K562 (cell line): Measurements from ENCODE around the gene TMA7B. TPM values are rescaled to one million over a fixed set of nuclear protein-coding genes. Genes with fewer than 3 reads are reported as not detected.
A peak's percentile ranks its signal among the peaks of the same experiment; 100 is the strongest.

Experiments used
- ATAC-seq: fragments of 200-7000 bp; cut with Tn5 transposase; 3 replicates; pipeline ENCODE4 v1.9.1; 2020; ENCODE audit warnings: moderate library complexity
- BruUV-seq: library from RNA; stranded (reverse); fragments of 400-500 nt; replicated peaks from 2 replicates; lab custom pipeline; 2021; lab: Mats Ljungman, UMichigan
- CTCF ChIA-PET: fragments of 300-600 bp; formaldehyde crosslinking; extraction: SDS; loops from one replicate; lab custom pipeline; 2021; ENCODE audit warnings: low intra/inter-chr PET ratio; lab: Yijun Ruan, JAX
- POLR2A ChIA-PET: fragments of 300-600, 350-650 bp; sonication (Branson Sonifier 250); formaldehyde crosslinking; extraction: SDS; loops from one replicate; lab custom pipeline; 2021; ENCODE audit warnings: antibody characterized with exemption, inconsistent platforms; lab: Yijun Ruan, JAX
- DNase-seq, 4 experiments: peaks; one replicate each; pipeline versions ENCODE4 v3.0.0 to v3.0.0-alpha.2; 2011 to 2018; ENCODE audit warnings: low spot score in 3 of 4, mixed read lengths in 3 of 4; ENCODE audit errors: extremely low read depth in 1 of 4
- FAIRE-seq: peaks from 2 replicates; lab custom pipeline; 2011; peaks lifted over from hg19 to GRCh38; lab: Jason Lieb, UNC
- H2AFZ ChIP-seq: 2 replicates; pipeline ENCODE4 v1.6.0; 2011; ENCODE audit warnings: low read depth, low read length, control low read depth, inconsistent platforms
- H3K27ac ChIP-seq: fragments of 200-600 bp; 3 replicates; pipeline ENCODE4 v1.8.0; 2011; ENCODE audit warnings: low read depth, mild to moderate bottlenecking, control low read depth, inconsistent platforms, low read length, moderate library complexity, mixed read lengths; ENCODE audit errors: extremely low read depth
- H3K27me3 ChIP-seq, 2 experiments: fragments of 300-600 bp in 1 of 2; 2 replicates in 1 of 2; 3 replicates in 1 of 2; pipeline versions ENCODE4 v1.6.0 to v1.8.0; 2011; ENCODE audit warnings: inconsistent platforms in 2 of 2, low read length in 2 of 2, mild to moderate bottlenecking in 1 of 2, mixed read lengths in 1 of 2, moderate library complexity in 1 of 2; ENCODE audit not compliant: control insufficient read depth in 2 of 2, insufficient read depth in 2 of 2
- H3K36me3 ChIP-seq: fragments of 300-600 bp; 3 replicates; pipeline ENCODE4 v1.8.0; 2011; ENCODE audit warnings: mild to moderate bottlenecking, low read length, inconsistent platforms; ENCODE audit not compliant: control insufficient read depth, insufficient read depth
- H3K4me1 ChIP-seq, 2 experiments: fragments of 200-600 bp in 1 of 2; replicated peaks in 1 of 2; 2 replicates in 1 of 2; 3 replicates in 1 of 2; pipeline versions ENCODE4 v1.5.1 to v1.8.0; 2011; ENCODE audit warnings: inconsistent platforms in 2 of 2, low read length in 2 of 2, mild to moderate bottlenecking in 1 of 2, mixed read lengths in 1 of 2, moderate library complexity in 1 of 2; ENCODE audit not compliant: control insufficient read depth in 2 of 2, insufficient read depth in 2 of 2
- H3K4me2 ChIP-seq: 2 replicates; pipeline ENCODE4 v1.6.1; 2011; ENCODE audit warnings: low read length, control low read depth, inconsistent platforms, mixed read lengths; ENCODE audit not compliant: insufficient read depth
- H3K4me3 ChIP-seq: fragments of 200-600 bp; sonication (generic), shearing (Covaris generic); 2 replicates; pipeline ENCODE4 v1.5.1; 2016; ENCODE audit warnings: control low read depth, inconsistent platforms
- H3K79me2 ChIP-seq: fragments of 200-600 bp; 3 replicates; pipeline ENCODE4 v1.8.0; 2011; ENCODE audit warnings: low read length, inconsistent platforms; ENCODE audit not compliant: control insufficient read depth, insufficient read depth
- H3K9ac ChIP-seq, 2 experiments: 2 replicates each; pipeline versions ENCODE4 v1.6.0 to v1.6.1; 2011; ENCODE audit warnings: low read depth in 2 of 2, low read length in 2 of 2, control low read depth in 1 of 2, inconsistent platforms in 1 of 2, mild to moderate bottlenecking in 1 of 2, mixed read lengths in 1 of 2; ENCODE audit not compliant: insufficient read depth in 1 of 2
- H3K9me1 ChIP-seq: one replicate; pipeline ENCODE4 v1.6.0; 2011; ENCODE audit warnings: inconsistent platforms, mild to moderate bottlenecking, low read length, moderate library complexity; ENCODE audit not compliant: control insufficient read depth, insufficient read depth
- H3K9me3 ChIP-seq: replicated peaks from 2 replicates; pipeline ENCODE4 v1.5.1; 2011; ENCODE audit warnings: low read depth, low read length, inconsistent platforms; ENCODE audit not compliant: control insufficient read depth, insufficient read depth
- H4K20me1 ChIP-seq: replicated peaks from 2 replicates; pipeline ENCODE4 v1.6.1; 2011; ENCODE audit warnings: low read length, inconsistent platforms, mixed read lengths; ENCODE audit not compliant: control insufficient read depth, insufficient read depth
- BHLHE40 ChIP-seq: IDR thresholded peaks from 2 replicates; pipeline ENCODE4 v1.6.1; 2011; ENCODE audit warnings: low read length, improper control_type of control experiment
- CTCF ChIP-seq, 3 experiments: IDR thresholded peaks in 2 of 3; conservative IDR thresholded peaks in 1 of 3; 2 replicates each; pipeline ENCODE4 v1.5.1; 2011 to 2012; ENCODE audit warnings: low read length in 3 of 3, mild to moderate bottlenecking in 3 of 3, control low read depth in 2 of 3, improper control_type of control experiment in 1 of 3, inconsistent platforms in 1 of 3, low read depth in 1 of 3, mixed read lengths in 1 of 3, moderate library complexity in 1 of 3; ENCODE audit not compliant: insufficient read depth in 2 of 3
- E2F5 ChIP-seq: sonication (generic); formaldehyde crosslinking; IDR thresholded peaks from 2 replicates; pipeline ENCODE4 v1.8.0; 2022; ENCODE audit warnings: mild to moderate bottlenecking, missing genetic modification reagents
- NR1H2 ChIP-seq: sonication (generic); formaldehyde crosslinking; IDR thresholded peaks from 2 replicates; pipeline ENCODE4 v1.4.0; 2020; ENCODE audit warnings: mild to moderate bottlenecking, missing genetic modification reagents
- RAD21 ChIP-seq, 2 experiments: fragments of 250-450 bp in 1 of 2; fragments of 450-650 bp in 1 of 2; sonication (Bioruptor Pico) in 1 of 2; formaldehyde crosslinking in 1 of 2; IDR thresholded peaks in 1 of 2; conservative IDR thresholded peaks in 1 of 2; 2 replicates each; pipeline versions ENCODE4 v1.4.0 to v1.8.0; 2020 to 2022; ENCODE audit warnings: mild to moderate bottlenecking in 2 of 2, moderate library complexity in 1 of 2
- WGBS: fragments of 100-300 bp; shearing (Covaris generic); methylation state at CpG from one replicate; pipeline ENCODE4 v1.1.6; 2016; ENCODE audit warnings: low coverage, mixed read lengths; ENCODE audit not compliant: insufficient coverage; ENCODE audit errors: missing lambda C conversion rate; 5-methylcytosine and 5-hydroxymethylcytosine counted together
- in situ Hi-C: fragments of 300-500 bp; cut with MboI; formaldehyde crosslinking; loops from 4 replicates; pipeline ENCODE4 v1.15.0; 2018; ENCODE audit warnings: inconsistent platforms, mixed read lengths
- intact Hi-C: fragments of 100-400 bp; cut with micrococcal nuclease; formaldehyde crosslinking; loops from 2 replicates; pipeline ENCODE4 v1.14.2; 2022
- polyA plus RNA-seq, 8 experiments: library from polyadenylated mRNA; depleted of rRNA in 4 of 8; stranded (reverse) in 5 of 8; unstranded in 3 of 8; fragments of >200 nt; fragmentation: Nextera tagmentation in 2 of 8; fragmentation: Illumina TruSeq in 1 of 8; extraction: Ambion mirVana in 2 of 8; extraction: Trizol in 1 of 8; gene quantifications; 2 replicates each; pipeline versions ENCODE4 v1.2.1 to v1.2.3, GENCODE V29; 2011 to 2014; ENCODE audit warnings: inconsistent platforms in 1 of 8, missing spikeins in 1 of 8
- total RNA-seq, 7 experiments: library from RNA; depleted of rRNA in 6 of 7; stranded (reverse); fragments of >200 nt in 6 of 7; fragmentation: Illumina TruSeq in 2 of 7; extraction: Trizol in 2 of 7; gene quantifications; 2 replicates each; pipeline versions ENCODE4 v1.2.1 to v1.2.3, GENCODE V29; 2011 to 2021; ENCODE audit warnings: low replicate concordance in 1 of 7
- TF ChIP-seq, protein P1 (sequence below): sonication (generic); IDR thresholded peaks from 2 replicates; pipeline ENCODE4 v1.6.1; 2016
- TF ChIP-seq, protein P2 (sequence below): fragments of 450-650 bp; IDR thresholded peaks from 2 replicates; pipeline ENCODE4 v1.6.1; 2018; ENCODE audit warnings: mild to moderate bottlenecking, low read depth; ENCODE audit not compliant: partially characterized antibody
- TF ChIP-seq, protein P3 (sequence below): fragments of 450-650 bp; formaldehyde crosslinking; IDR thresholded peaks from 2 replicates; pipeline ENCODE4 v1.4.0; 2020; ENCODE audit warnings: mild to moderate bottlenecking
- TF ChIP-seq, protein P4 (sequence below): fragments of 450-650 bp; IDR thresholded peaks from 2 replicates; pipeline ENCODE4 v1.6.1; 2017; ENCODE audit warnings: antibody characterized with exemption, mild to moderate bottlenecking

TMA7B gene
- total and polyA plus RNA-seq, 9 of the 15 experiments (the other 6 are each of a cell fraction or from before 2014, with no cell fraction given) = 5.6 to 14.2 (median 11.8) TPM

DNA sequence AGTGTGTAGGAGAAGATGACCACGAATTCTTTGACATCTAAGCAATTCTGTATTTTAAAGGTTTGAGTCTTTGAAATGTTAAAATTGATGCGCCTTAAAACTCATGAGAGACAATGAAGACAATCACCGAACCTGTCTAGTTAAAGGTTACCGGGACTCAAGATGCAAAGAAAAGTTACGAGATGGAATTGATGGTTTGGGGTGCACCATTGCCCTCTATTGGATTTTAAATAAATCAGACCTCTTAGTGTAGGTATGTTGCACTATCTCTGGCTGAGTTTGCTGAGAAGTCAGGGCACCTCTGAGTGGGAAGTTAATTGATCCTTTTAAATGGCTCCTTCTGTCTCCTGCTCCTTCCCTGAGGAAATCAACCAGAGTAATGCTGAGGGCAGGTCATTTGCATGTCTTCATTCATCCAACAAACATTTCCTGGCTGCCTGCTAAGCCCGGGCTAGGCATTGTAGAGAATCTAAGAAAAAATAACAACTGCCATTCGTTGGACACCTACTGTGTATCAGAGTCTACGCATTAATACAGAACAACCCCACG lies 19.4 kb upstream of the TMA7B start:
- WGBS = 52% methylated on average over 9 of the region's 9 CpGs
- FAIRE-seq (peak; percentile 26), DNase-seq (no peak), ATAC-seq (peak; percentile 23; the same call in 1 of the 3 replicates)
- no peaks in the 10 kb centered on the region for H3K9me3 ChIP-seq
- H3K4me1 ChIP-seq = peaks cover 18 to 66% of the 10 kb centered on the region in 2 experiments
- ChIA-PET POLR2A (no interaction called here), CTCF (no interaction called here)
- peaks cover 27% of the 10 kb centered on the region; the same call in 1 of the 3 replicates for H3K79me2 ChIP-seq
- peak overlapping the region; percentile 35; the same call in 1 of the 3 replicates for H3K27ac ChIP-seq
- in situ Hi-C loops = no loop called here
- intact Hi-C loops = no loop called here
- H3K9ac ChIP-seq = no peak overlapping the region
- H3K4me3 ChIP-seq = no peak overlapping the region
- no TSS peak for BruUV-seq
- no peaks in the 10 kb centered on the region for H3K9me1 ChIP-seq
- no peak overlapping the region for H3K4me2 ChIP-seq
- no peaks in the 10 kb centered on the region for H3K36me3 ChIP-seq
- H4K20me1 ChIP-seq = no peaks in the 10 kb centered on the region
- no peaks in the 10 kb centered on the region for H3K27me3 ChIP-seq
- 0 out of 2 replicates have a peak overlapping the region, but pooled peaks have one; percentile 54 for H2AFZ ChIP-seq
- TF ChIP-seq, protein P1, sequence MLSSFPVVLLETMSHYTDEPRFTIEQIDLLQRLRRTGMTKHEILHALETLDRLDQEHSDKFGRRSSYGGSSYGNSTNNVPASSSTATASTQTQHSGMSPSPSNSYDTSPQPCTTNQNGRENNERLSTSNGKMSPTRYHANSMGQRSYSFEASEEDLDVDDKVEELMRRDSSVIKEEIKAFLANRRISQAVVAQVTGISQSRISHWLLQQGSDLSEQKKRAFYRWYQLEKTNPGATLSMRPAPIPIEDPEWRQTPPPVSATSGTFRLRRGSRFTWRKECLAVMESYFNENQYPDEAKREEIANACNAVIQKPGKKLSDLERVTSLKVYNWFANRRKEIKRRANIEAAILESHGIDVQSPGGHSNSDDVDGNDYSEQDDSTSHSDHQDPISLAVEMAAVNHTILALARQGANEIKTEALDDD = peak; percentile 74
- TF ChIP-seq RAD21 (CRISPR knock-in tag; conservative IDR thresholded peaks at IDR 0.05 in 1 of 2, IDR thresholded peaks at IDR 0.05 in 1 of 2) (peak in 1 of 2 experiments; percentile 40; a peak in 1 of 4 replicates), CTCF (IDR thresholded peaks at IDR 0.05 in 2 of 3, conservative IDR thresholded peaks at IDR 0.05 in 1 of 3; ENCODE audit: insufficient read depth in 2 of 3, low read depth in 1 of 3, low read length in 3 of 3) (peak in 2 of 3 experiments; percentile 11 to 32; a peak in 3 of 6 replicates), E2F5 (CRISPR knock-in tag) (no peak), NR1H2 (no peak), BHLHE40 (no peak)
- TF ChIP-seq, protein P2, sequence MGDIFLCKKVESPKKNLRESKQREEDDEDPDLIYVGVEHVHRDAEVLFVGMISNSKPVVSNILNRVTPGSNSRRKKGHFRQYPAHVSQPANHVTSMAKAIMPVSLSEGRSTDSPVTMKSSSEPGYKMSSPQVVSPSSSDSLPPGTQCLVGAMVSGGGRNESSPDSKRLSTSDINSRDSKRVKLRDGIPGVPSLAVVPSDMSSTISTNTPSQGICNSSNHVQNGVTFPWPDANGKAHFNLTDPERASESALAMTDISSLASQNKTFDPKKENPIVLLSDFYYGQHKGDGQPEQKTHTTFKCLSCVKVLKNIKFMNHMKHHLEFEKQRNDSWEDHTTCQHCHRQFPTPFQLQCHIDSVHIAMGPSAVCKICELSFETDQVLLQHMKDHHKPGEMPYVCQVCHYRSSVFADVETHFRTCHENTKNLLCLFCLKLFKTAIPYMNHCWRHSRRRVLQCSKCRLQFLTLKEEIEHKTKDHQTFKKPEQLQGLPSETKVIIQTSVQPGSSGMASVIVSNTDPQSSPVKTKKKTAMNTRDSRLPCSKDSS = no peak
- TF ChIP-seq, protein P3, sequence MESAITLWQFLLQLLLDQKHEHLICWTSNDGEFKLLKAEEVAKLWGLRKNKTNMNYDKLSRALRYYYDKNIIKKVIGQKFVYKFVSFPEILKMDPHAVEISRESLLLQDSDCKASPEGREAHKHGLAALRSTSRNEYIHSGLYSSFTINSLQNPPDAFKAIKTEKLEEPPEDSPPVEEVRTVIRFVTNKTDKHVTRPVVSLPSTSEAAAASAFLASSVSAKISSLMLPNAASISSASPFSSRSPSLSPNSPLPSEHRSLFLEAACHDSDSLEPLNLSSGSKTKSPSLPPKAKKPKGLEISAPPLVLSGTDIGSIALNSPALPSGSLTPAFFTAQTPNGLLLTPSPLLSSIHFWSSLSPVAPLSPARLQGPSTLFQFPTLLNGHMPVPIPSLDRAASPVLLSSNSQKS (CRISPR knock-in tag) = no peak
- TF ChIP-seq, protein P4, sequence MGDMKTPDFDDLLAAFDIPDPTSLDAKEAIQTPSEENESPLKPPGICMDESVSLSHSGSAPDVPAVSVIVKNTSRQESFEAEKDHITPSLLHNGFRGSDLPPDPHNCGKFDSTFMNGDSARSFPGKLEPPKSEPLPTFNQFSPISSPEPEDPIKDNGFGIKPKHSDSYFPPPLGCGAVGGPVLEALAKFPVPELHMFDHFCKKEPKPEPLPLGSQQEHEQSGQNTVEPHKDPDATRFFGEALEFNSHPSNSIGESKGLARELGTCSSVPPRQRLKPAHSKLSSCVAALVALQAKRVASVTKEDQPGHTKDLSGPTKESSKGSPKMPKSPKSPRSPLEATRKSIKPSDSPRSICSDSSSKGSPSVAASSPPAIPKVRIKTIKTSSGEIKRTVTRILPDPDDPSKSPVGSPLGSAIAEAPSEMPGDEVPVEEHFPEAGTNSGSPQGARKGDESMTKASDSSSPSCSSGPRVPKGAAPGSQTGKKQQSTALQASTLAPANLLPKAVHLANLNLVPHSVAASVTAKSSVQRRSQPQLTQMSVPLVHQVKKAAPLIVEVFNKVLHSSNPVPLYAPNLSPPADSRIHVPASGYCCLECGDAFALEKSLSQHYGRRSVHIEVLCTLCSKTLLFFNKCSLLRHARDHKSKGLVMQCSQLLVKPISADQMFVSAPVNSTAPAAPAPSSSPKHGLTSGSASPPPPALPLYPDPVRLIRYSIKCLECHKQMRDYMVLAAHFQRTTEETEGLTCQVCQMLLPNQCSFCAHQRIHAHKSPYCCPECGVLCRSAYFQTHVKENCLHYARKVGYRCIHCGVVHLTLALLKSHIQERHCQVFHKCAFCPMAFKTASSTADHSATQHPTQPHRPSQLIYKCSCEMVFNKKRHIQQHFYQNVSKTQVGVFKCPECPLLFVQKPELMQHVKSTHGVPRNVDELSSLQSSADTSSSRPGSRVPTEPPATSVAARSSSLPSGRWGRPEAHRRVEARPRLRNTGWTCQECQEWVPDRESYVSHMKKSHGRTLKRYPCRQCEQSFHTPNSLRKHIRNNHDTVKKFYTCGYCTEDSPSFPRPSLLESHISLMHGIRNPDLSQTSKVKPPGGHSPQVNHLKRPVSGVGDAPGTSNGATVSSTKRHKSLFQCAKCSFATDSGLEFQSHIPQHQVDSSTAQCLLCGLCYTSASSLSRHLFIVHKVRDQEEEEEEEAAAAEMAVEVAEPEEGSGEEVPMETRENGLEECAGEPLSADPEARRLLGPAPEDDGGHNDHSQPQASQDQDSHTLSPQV = 0 out of 2 replicates have a peak, but pooled peaks have one; percentile 27
